Measurements from ENCODE around the gene NAIP.
"Not testable (repeated sequence)": the region's sequence is repeated elsewhere in the genome, so short reads cannot be mapped to it uniquely, and the experiment has no call there.

DNA sequence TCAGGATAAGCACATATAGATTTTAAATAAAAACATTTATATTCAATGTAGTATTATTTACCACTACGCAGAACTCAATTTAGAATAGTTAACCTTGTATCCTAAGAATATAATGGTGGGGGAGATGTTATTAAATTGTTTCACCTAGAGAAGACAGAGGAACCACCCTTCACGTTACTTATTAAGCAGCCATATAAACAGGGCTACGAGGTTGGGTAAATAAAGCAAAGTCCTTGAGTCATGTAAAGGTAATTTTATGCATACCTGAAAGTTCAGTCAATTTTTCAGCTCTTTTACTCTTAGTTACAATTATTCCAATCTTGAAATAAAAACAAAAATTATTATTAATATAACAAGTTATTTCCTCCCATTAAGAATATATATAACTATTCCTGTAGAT is 34.3 kb upstream of the NAIP start:
- not testable (repeated sequence) for TF ChIP-seq POLR2A (IDR thresholded peaks at IDR 0.05; ENCODE audit: low read depth, low read length); POLR2AphosphoS5 (IDR thresholded peaks at IDR 0.05; ENCODE audit: low read depth, low read length); TAF1 (IDR thresholded peaks at IDR 0.05; ENCODE audit: low read depth, low read length); SPI1 (IDR thresholded peaks at IDR 0.05; ENCODE audit: low read depth, low read length); POU2F2 (IDR thresholded peaks at IDR 0.05; ENCODE audit: low read depth, low read length); PAX5 (IDR thresholded peaks at IDR 0.05; ENCODE audit: insufficient read depth, low read length, severe bottlenecking)

All from GM12891 (cell line).